GM18526 (cell line): Measurements from ENCODE around the gene TNFRSF6B.

Source experiments
- POLR2A ChIP-seq: IDR thresholded peaks from 3 replicates; pipeline ENCODE4 v1.6.1; 2011; ENCODE audit not compliant: insufficient read length; ENCODE audit errors: extremely low read depth

Gene TNFRSF6B, protein sequence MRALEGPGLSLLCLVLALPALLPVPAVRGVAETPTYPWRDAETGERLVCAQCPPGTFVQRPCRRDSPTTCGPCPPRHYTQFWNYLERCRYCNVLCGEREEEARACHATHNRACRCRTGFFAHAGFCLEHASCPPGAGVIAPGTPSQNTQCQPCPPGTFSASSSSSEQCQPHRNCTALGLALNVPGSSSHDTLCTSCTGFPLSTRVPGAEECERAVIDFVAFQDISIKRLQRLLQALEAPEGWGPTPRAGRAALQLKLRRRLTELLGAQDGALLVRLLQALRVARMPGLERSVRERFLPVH

DNA sequence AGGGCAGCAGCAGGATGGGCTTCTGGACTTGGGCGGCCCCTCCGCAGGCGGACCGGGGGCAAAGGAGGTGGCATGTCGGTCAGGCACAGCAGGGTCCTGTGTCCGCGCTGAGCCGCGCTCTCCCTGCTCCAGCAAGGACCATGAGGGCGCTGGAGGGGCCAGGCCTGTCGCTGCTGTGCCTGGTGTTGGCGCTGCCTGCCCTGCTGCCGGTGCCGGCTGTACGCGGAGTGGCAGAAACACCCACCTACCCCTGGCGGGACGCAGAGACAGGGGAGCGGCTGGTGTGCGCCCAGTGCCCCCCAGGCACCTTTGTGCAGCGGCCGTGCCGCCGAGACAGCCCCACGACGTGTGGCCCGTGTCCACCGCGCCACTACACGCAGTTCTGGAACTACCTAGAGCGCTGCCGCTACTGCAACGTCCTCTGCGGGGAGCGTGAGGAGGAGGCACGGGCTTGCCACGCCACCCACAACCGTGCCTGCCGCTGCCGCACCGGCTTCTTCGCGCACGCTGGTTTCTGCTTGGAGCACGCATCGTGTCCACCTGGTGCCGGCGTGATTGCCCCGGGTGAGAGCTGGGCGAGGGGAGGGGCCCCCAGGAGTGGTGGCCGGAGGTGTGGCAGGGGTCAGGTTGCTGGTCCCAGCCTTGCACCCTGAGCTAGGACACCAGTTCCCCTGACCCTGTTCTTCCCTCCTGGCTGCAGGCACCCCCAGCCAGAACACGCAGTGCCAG lies at the start of gene TNFRSF6B:
Gene TNFRSF6B, plus strand, starts transcription at position 25 of the 729 bp plus-strand sequence. Its CDS starts 116 bp downstream, at position 141.
- TF ChIP-seq POLR2A, result no peak

DNA sequence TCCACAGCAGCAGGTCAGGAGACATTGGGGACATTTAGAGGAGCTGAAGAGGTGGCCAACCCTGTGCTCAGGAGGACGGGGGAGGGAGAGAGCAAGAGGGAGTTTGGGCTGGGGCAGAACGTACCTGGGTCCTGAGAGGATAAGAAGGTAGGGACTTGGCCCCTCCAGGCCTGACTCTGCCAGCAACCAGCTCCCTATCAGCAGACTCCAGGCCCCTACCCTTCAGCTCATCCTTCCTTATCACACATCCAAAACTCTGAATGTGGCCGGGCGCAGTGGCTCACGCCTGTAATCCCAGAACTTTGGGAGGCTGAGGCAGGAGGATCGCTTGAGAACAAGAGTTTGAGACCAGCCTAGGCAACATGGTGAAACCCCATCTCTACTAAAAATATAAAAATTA lies 48.3 kb upstream of the TNFRSF6B start:
- no peak for TF ChIP-seq POLR2A

DNA sequence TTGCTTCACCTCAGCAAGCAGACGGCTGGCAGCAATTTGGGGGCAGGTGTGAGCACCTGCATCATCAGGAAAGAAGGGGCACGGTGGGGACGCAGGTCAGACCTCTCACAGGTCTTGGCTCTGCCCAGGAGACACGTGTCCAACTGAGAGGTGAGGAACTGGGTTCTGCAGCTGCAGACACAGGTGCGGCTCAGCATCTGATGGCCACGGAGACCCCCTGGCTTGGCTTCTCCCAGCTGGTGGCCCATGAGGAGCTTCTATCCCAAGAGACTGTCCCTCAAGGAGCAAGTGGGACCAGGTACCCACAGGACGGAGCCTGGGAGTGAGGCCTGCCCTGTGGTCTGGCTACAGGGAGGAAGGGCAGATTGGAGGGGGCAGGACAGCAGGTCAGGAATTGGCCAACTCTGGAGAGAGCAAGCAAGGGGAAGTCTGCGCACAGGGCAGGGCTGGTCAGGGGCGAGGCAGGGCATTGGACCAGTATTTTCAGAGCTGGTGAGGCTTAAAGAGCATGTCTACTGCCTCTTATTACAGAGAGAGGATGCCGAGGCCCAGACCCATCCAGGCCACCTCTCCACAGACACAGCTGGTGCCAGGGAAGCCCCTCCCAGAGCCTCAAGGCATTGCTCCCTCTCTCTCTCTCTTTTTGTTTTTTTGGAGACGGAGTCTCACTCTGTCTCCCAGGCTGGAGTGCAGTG lies 47.4 kb upstream of the TNFRSF6B start:
- no peak for TF ChIP-seq POLR2A

- TF ChIP-seq POLR2A, result no peak
These were observed 44.6 kb upstream of the TNFRSF6B start for GRCh38 chr20:63651942-63652191.

GRCh38 chr20:63652192-63652980 lies 44.1 kb upstream of the TNFRSF6B start:
- TF ChIP-seq POLR2A, result no peak

DNA sequence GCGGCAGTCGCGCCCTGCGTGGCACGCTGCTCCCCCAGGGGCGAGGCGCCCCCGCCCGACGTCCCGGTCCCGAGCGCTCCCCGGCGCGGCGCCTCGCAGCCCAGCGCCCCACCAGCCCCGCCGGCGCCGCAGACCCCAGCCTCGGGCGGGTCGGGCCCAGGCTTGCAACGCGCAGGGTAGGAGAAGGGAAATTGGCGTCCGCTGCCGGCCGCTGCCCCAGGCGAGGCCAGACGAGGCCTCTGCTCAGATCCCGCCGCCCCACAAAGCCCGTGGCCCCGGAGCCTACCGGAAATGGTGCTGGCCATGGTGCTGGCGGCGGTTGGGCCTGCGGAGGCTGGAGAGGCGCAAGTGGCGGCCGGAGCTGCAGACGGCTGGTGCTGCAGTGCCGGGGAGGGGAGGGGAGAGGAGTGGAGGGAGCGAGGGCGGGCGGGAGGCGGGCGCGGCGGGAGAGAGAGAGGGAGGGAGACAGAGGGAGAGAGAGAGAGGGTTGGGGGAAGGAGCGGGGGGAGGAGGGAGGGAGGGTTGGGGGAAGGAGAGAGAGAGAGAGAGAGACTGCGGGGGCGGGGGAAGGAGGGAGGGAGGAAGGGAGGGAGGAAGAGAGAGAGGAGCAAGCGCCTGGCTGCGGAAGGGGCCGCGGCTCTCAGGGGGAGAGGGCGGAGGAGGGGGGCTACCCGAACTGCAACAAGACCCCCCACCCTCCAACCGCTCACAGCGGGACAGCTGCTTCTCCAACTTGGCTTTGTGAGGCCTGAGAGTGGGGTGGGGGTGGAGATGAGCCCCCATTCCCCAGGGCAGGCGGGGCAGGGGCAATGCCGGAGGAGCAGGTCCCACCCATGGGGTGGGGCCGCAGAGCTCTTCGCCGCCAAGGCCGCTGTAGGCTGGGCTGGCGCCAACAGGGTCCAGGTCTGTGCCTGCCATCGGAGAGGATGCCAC lies 43.1 kb upstream of the TNFRSF6B start, which contains the start of gene STMN3:
Gene STMN3, minus strand, starts transcription at position 384 of the 933 bp plus-strand sequence. Its CDS starts 79 bp downstream, at position 305.
- TF ChIP-seq POLR2A, result no peak

DNA sequence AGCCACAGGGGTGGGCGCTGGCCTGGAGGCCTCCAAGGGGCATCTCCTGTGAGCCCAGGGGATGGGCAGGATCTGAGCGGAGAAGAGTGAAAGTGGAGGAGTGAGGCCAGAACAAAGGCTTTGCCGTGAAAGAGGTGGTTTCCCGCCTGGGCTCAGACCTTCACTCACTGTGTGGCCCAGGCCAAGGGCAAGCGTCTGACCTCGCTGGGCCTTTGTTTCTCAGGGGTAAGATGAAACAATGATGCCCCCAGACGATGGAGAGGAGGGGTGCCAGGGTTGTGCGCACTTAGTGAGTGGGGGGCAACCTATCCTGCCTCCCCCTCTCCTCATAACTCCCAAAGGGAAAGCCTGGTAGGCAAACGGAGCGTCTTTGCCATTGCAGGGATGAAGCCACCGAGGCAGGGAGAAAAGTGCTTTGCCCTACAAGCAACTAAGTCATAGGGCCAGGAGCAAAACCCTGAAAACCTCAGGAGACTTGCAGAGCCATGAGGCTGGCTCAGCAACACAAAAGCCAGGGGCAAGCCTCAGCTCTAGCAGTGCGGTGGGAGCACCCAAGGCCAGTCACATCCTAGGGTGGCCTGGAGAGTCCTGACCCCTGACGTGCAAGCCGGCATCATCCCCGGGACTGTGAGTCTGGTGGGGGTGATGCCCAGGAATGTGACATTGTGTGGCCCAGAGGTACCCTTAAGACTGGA lies 42.3 kb upstream of the TNFRSF6B start:
- TF ChIP-seq POLR2A, result no peak

DNA sequence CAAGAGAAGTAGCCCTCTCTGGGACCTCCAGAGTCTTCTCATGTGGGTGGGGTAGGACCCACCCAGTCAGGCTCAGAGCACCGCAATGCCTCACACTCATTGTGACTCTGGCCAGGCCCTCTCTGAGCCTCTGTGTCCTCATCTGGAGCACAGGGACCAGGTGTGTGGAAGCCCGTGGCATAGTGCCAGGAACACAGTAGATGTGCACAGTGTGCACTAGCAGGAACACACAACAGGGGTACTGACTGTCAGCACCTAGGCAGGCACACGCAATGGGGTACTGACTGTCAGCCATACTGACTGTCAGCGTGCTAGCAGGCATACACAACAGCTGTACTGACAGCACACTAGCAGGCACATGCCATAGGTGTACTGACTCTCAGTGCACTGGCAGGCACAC lies 41.2 kb upstream of the TNFRSF6B start:
- TF ChIP-seq POLR2A, result no peak

- no peak for TF ChIP-seq POLR2A
These were observed 40.0 kb upstream of the TNFRSF6B start for GRCh38 chr20:63656451-63656850.

DNA sequence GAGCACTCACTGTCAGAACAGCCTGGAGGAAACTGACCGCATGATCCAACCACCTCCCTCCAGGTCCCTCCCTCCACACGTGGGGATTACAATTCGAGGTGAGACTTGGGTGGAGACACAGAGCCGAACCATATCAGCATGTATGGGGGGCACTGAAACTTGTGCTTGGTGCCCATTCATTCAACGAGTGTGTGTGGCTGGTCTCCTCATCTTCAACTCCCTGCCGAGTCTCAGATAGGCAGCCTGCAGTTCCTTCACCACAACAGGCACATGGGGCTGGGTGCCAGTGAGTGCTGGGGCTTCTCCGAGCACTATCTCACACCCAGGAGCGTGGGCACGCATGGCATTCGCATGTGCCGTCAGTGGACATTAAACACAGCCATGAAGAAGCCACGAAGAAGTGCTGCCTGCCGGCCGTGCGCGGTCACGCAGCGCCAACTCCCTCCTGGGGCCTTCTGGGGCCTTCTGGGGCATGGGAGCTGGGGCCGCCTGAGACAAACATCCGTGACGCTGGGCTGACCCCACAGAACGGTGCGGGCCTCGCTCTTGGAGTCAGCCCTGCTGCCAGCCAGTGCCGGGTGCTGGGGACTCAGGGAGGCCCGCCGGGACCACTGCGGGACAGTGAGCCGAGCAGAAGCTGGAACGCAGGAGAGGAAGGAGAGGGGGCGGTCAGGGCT lies 39.1 kb upstream of the TNFRSF6B start:
- TF ChIP-seq POLR2A, result no peak

DNA sequence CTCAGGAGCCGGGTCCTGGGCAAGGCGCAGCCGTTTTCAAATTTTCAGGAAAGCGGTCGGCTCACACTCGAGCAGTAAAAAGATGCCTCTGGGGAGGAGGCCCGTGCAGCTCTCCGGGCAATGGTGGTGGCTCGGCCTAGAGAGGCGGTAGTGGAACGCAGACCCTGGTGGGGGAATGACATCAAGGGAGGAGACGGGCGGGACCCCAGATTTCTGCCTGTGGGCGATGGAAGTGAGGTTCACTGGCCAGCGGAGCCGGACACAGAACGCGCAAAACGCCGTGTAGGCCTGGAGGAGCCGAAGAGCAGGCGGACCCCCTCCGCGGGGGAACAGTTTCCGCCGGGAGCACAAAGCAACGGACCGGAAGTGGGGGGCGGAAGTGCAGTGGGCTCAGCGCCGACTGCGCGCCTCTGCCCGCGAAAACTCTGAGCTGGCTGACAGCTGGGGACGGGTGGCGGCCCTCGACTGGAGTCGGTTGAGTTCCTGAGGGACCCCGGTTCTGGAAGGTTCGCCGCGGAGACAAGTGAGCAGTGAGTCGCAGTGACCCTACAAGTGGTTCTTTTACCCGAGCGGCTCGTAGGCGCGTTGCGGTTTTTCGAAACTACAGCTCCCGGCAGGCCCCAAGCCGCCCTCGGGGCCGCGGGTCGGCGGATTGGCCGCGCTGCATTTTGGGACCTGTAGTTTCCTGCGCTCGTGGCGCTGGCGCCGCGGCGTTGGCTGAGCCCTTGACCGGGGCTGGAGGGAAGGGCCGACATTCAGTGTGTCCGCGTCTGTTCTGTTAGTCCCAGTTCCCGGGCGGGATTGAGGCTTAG lies 38.3 kb upstream of the TNFRSF6B start, which contains the start of gene RTEL1:
Gene RTEL1, plus strand, starts transcription at position 376 of the 812 bp plus-strand sequence. CDS start 1,091 bp downstream, outside the sequence.
- TF ChIP-seq POLR2A, result peak; percentile 64

GRCh38 chr20:63658749-63659187 lies 37.7 kb upstream of the TNFRSF6B start:
- TF ChIP-seq POLR2A, result no peak

- no peak for TF ChIP-seq POLR2A
These were observed 37.1 kb upstream of the TNFRSF6B start for GRCh38 chr20:63659370-63659769.
